Activated CD4-positive, alpha-beta memory T cell treated with anti-CD3 and anti-CD28 coated beads, Interleukin-2, amount 10 ng/mL, durations not matched to agents 7 days and 5 days (primary cell): ENCODE data around the gene RIPOR3. TPM values are rescaled to one million over a fixed set of nuclear protein-coding genes. Genes with fewer than 3 reads are reported as not detected.
"Not testable (repeated sequence)": the region's sequence is repeated elsewhere in the genome, so short reads cannot be mapped to it uniquely, and the experiment has no call there.

Experiments
- CTCF ChIA-PET: fragments of 350-600 bp; sonication (Branson Sonifier 250); formaldehyde crosslinking; loops from one replicate; lab custom pipeline; 2021; ENCODE audit warnings: antibody characterized with exemption, inconsistent platforms; lab: Charles Lee
- POLR2A ChIA-PET: fragments of 350-600 bp; sonication (Branson Sonifier 250); formaldehyde crosslinking; loops from one replicate; lab custom pipeline; 2021; ENCODE audit warnings: antibody characterized with exemption; lab: Charles Lee
- DNase-seq: peaks from one replicate; pipeline ENCODE4 v3.0.0-alpha.2; 2020
- H3K27ac Mint-ChIP-seq: one replicate; pipeline ENCODE4 v1.8.0; 2021; ENCODE audit warnings: mild to moderate bottlenecking, mixed read lengths
- H3K27me3 Mint-ChIP-seq: one replicate; pipeline ENCODE4 v1.8.0; 2021; ENCODE audit warnings: mixed read lengths
- H3K36me3 Mint-ChIP-seq: one replicate; pipeline ENCODE4 v1.8.0; 2021; ENCODE audit warnings: low read depth, mixed read lengths
- H3K4me1 Mint-ChIP-seq: one replicate; pipeline ENCODE4 v1.8.0; 2021; ENCODE audit warnings: mixed read lengths
- H3K4me3 Mint-ChIP-seq: one replicate; pipeline ENCODE4 v1.8.0; 2021; ENCODE audit warnings: mild to moderate bottlenecking, mixed read lengths
- H3K9me3 Mint-ChIP-seq: one replicate; pipeline ENCODE4 v1.8.0; 2021; ENCODE audit warnings: mixed read lengths
- total RNA-seq, 2 experiments: library from RNA; stranded (reverse); gene quantifications; one replicate each; pipeline ENCODE4 v1.2.3, GENCODE V29; 2021

The RIPOR3 gene
- total RNA-seq, 2 experiments from 2014 or later, result not detected

DNA sequence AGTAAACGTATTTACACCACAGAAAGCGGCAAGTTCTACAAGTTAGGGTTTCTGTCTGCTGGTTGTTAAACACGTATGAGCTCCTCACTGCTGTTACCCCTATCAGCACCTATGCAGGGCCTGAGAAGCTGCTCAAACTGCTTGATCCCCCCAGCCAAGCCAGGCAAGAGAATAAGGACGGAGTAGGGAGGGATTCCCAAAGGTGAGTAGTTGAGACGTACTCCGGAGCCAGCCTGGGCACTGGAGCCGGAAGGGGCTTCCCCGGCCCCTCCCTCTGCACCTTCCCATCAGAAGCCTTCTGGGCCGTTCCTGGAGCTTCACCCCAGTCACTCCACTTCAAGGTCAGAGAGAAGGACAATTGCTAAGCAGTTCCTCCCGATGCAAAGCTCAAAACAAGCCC, 58.0 kb downstream of the RIPOR3 start:
- no peaks in the 10 kb centered on the region for H3K36me3 Mint-ChIP-seq
- no peak for DNase-seq
- ChIA-PET POLR2A (no interaction called here), CTCF (interaction anchor here (1.1 kb wide), 1 partner anchor 13 kb away, joined by 3 read pairs; no protein-coding TSS in a partner anchor)
- no peak overlapping the region for H3K27ac Mint-ChIP-seq
- H3K9me3 Mint-ChIP-seq, result no peaks in the 10 kb centered on the region
- H3K4me1 Mint-ChIP-seq, result no peaks in the 10 kb centered on the region
- no peak overlapping the region for H3K4me3 Mint-ChIP-seq
- H3K27me3 Mint-ChIP-seq, result no peaks in the 10 kb centered on the region

DNA sequence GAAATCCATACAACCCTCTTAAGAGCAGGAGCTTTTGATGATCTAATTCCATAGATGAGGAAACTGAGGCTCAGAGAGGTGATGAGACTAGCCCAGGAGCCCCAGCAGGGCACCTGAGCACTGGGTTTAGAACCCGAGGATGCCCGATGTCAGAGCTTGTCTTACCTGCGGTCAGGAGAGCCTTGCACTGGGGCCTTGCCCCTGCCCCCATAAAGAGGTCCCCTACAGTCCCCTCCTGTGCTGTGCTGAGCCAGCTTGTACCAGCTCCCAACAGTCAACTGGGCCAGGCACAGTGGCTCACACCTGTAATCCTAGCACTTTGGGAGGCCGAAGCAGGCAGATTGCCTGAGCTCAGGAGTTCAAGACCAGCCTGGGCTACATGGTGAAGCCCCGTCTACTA, 58.6 kb downstream of the RIPOR3 start:
- H3K4me3 Mint-ChIP-seq, result no peak overlapping the region
- CTCF ChIA-PET, result interaction anchor here (0.9 to 1.1 kb wide), 2 partner anchors 13 to 54 kb away, joined by 3 to 4 read pairs; no protein-coding TSS in a partner anchor
- no peaks in the 10 kb centered on the region for H3K9me3 Mint-ChIP-seq
- DNase-seq, result no peak
- no peaks in the 10 kb centered on the region for H3K4me1 Mint-ChIP-seq
- POLR2A ChIA-PET, result interaction anchor here (0.6 kb wide), 1 partner anchor 10 kb away, joined by 3 read pairs; no protein-coding TSS in a partner anchor
- no peaks in the 10 kb centered on the region for H3K27me3 Mint-ChIP-seq
- H3K27ac Mint-ChIP-seq, result no peak overlapping the region
- H3K36me3 Mint-ChIP-seq, result no peaks in the 10 kb centered on the region

- ChIA-PET CTCF (interaction anchor here (0.9 kb wide), 1 partner anchor 53 kb away, joined by 4 read pairs; no protein-coding TSS in a partner anchor), POLR2A (interaction anchor here (0.6 kb wide), 1 partner anchor 11 kb away, joined by 3 read pairs; no protein-coding TSS in a partner anchor)
- Mint-ChIP-seq H3K36me3 (no peaks in the 10 kb centered on the region), H3K4me1 (no peaks in the 10 kb centered on the region), H3K27me3 (no peaks in the 10 kb centered on the region), H3K9me3 (no peaks in the 10 kb centered on the region), H3K4me3 (no peak overlapping the region), H3K27ac (no peak overlapping the region)
- no peak for DNase-seq
Measured at GRCh38 chr20:50632236-50632635, 59.1 kb downstream of the RIPOR3 start.

DNA sequence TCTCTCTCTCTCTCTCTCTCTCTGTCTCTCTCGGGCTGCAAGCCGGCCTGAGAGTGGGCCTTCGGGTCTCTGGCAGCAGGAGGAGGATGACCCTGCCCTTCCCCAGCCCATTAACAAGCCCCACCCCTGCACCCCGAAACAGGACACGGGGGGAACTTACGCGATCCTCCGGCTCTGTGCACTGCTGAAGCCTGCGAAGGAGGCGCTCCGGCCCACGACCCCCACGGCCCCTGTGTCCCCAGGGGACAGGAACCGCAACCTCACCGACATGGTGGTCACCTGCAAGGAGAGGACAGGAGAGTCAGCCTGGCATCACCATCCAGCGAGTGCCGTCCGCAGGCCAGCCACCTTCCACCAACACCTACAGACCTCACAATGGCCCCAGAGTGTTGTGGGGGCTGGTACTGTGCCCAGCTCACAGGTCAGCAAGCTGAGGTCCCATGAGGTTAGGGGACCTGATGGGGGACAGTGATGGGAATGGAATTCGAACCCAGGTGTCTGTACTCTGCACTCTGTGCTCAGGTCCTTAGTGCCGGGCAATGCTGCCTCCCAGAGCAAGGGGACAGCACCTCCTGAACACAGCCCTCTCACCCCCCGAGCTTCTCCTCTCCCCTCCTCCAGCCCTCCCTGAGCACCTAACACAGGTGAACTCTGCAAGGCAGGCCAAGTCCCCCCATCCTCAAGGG, 60.6 kb downstream of the RIPOR3 start:
- Mint-ChIP-seq H3K27me3 (no peaks in the 10 kb centered on the region), H3K4me3 (no peak overlapping the region), H3K9me3 (no peaks in the 10 kb centered on the region), H3K27ac (no peak overlapping the region), H3K4me1 (no peaks in the 10 kb centered on the region), H3K36me3 (no peaks in the 10 kb centered on the region)
- CTCF ChIA-PET, result no interaction called here
- no peak for DNase-seq
- POLR2A ChIA-PET, result no interaction called here

- Mint-ChIP-seq H3K27me3 (no peaks in the 10 kb centered on the region), H3K4me3 (no peak overlapping the region), H3K36me3 (no peaks in the 10 kb centered on the region), H3K9me3 (no peaks in the 10 kb centered on the region), H3K4me1 (no peaks in the 10 kb centered on the region), H3K27ac (no peak overlapping the region)
- POLR2A ChIA-PET, result no interaction called here
- no peak for DNase-seq
- CTCF ChIA-PET, result no interaction called here
Measured at GRCh38 chr20:50629670-50630045, 61.7 kb downstream of the RIPOR3 start.

- Mint-ChIP-seq H3K4me1 (no peaks in the 10 kb centered on the region), H3K36me3 (no peaks in the 10 kb centered on the region), H3K27me3 (no peaks in the 10 kb centered on the region), H3K9me3 (no peaks in the 10 kb centered on the region), H3K4me3 (no peak overlapping the region), H3K27ac (no peak overlapping the region)
- ChIA-PET CTCF (no interaction called here), POLR2A (no interaction called here)
- DNase-seq, result no peak
Measured at GRCh38 chr20:50628853-50629669, 62.3 kb downstream of the RIPOR3 start.

- POLR2A ChIA-PET, result no interaction called here
- Mint-ChIP-seq H3K27ac (no peak overlapping the region), H3K36me3 (no peaks in the 10 kb centered on the region), H3K4me1 (no peaks in the 10 kb centered on the region), H3K27me3 (no peaks in the 10 kb centered on the region), H3K4me3 (no peak overlapping the region), H3K9me3 (no peaks in the 10 kb centered on the region)
- CTCF ChIA-PET, result no interaction called here
- DNase-seq, result no peak
Measured at GRCh38 chr20:50628332-50628731, 63.0 kb downstream of the RIPOR3 start.

DNA sequence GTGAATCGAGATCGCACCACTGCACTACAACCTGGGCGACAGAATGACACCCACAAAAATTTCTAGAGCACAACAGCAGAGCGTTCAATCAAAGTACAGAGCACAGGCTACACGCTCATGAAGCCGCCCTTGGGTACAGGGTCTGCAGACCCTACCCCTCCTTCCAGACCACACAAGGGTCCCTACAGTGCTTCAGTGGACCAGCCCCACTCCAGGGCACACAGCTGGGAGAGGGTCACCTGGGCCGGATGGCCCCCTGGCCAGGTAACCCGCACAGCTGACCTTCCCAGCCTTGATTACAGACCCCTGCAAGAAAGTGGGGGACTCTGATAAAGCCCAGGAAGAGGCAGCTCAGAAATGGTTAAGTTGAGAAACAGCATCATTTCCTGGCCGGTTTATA, 63.6 kb downstream of the RIPOR3 start:
- CTCF ChIA-PET, result interaction anchor here (0.7 kb wide), 1 partner anchor 121 kb away, joined by 3 read pairs; no protein-coding TSS in a partner anchor

DNA sequence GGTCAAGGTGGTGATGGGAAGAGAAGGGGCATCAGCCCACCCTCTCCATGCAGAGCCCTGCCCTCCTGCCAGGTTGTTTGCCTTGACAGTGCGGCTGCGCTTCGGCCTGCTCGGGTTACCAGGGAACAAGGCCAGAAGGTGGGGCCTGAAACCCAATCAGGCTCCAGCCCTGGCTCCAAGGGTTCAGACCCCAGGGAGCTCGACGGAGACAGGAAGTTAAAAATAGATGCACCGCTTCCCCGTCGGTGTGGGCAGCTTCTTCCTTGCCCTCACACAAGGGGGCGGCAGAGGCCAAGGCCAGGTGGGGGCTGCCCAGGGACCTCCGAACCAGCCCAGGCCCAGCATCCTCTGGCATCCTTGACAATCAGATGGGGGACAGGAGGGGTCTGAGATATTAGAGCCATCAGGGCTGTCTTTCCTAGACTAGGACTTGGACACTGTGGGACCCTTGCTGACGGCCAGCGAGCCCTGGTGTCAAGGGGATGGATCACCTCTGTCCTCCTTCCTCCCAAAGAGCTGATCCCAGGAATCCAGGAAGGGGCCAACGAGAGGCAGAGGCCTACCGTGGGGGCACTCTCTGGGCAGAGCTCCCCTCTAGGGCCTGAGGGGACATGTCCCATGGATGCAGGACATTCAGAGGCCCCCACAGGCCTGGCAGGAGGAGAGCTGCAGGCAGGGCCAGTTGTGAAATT, 65.2 kb downstream of the RIPOR3 start:
- ChIA-PET CTCF (interaction anchor here (0.9 to 1.6 kb wide), 5 partner anchors 10 to 169 kb away, joined by 3 to 8 read pairs (median 3); partner anchors contain the start of gene BCAS4), POLR2A (no interaction called here)
- H3K27ac Mint-ChIP-seq, result no peak overlapping the region
- DNase-seq, result peak; percentile 26
- H3K9me3 Mint-ChIP-seq, result peaks cover 3% of the 10 kb centered on the region
- no peaks in the 10 kb centered on the region for H3K36me3 Mint-ChIP-seq
- no peak overlapping the region for H3K4me3 Mint-ChIP-seq
- H3K27me3 Mint-ChIP-seq, result no peaks in the 10 kb centered on the region
- H3K4me1 Mint-ChIP-seq, result no peaks in the 10 kb centered on the region

More for the DNA sequence above, 63.6 kb downstream of the RIPOR3 start:
- Mint-ChIP-seq H3K4me1 (no peaks in the 10 kb centered on the region), H3K4me3 (no peak overlapping the region), H3K27me3 (no peaks in the 10 kb centered on the region), H3K27ac (no peak overlapping the region), H3K36me3 (no peaks in the 10 kb centered on the region), H3K9me3 (no peaks in the 10 kb centered on the region)
- POLR2A ChIA-PET, result no interaction called here
- DNase-seq, result no peak

- H3K4me1 Mint-ChIP-seq, result no peaks in the 10 kb centered on the region
- no peaks in the 10 kb centered on the region for H3K36me3 Mint-ChIP-seq
- ChIA-PET CTCF (interaction anchor here (1.1 kb wide), 1 partner anchor 49 kb away, joined by 3 read pairs; no protein-coding TSS in a partner anchor), POLR2A (no interaction called here)
- H3K4me3 Mint-ChIP-seq, result no peak overlapping the region
- no peaks in the 10 kb centered on the region for H3K27me3 Mint-ChIP-seq
- no peak overlapping the region for H3K27ac Mint-ChIP-seq
- peaks cover 12% of the 10 kb centered on the region for H3K9me3 Mint-ChIP-seq
- DNase-seq, result no peak
Measured at GRCh38 chr20:50624351-50625016, 66.9 kb downstream of the RIPOR3 start.

DNA sequence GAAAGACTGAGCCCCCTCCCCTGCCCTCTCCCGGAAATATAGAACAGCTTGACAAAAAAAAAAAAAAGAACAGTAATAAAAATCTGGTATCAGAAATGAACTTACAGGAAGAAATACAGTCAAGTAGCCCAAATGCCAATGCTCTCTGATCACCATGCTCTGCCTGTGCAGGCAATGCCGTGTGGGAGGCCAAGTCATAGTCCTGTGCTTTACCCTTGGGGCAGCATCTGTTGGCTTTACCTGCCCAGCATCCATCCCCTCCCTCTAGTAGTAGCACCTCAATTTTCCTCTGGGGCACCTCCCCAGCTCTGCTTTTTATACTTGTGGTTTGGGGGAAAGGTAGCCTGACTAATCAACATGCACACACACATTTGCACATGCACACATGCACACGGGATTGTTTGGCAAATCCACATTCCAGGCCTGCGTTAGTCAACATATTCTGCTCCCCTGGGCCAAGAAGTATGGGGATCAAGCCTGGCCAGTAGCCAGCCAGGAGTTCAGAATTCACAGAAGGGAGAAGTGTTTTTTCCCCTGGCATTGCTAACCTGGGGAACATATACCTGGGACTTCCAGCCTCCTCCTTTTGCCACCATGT, 70.2 kb downstream of the RIPOR3 start:
- ChIA-PET CTCF (interaction anchor here (0.7 kb wide), 1 partner anchor 170 kb away, joined by 3 read pairs; no protein-coding TSS in a partner anchor), POLR2A (no interaction called here)
- Mint-ChIP-seq H3K36me3 (no peaks in the 10 kb centered on the region), H3K27me3 (no peaks in the 10 kb centered on the region), H3K4me3 (no peak overlapping the region), H3K4me1 (no peaks in the 10 kb centered on the region), H3K9me3 (peaks cover 13% of the 10 kb centered on the region), H3K27ac (no peak overlapping the region)
- no peak for DNase-seq

DNA sequence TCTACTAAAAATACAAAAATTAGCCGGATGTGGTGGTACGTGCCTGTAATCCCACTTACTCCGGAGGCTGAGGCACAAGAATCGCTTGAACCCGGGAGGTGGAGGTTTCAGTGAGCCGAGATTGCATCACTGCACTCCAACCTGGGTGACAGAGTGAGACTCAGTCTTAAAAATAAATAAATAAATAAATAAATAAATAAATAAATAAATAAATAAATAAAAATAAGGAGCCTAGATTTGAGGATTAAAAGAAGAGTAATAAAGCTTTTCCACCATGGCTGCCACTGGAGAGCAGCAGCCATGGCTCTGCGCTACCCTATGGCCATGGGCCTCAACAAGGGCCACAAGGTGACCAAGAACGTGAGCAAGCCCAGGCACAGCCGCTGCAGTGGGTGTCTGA, 70.9 kb downstream of the RIPOR3 start:
- H3K27me3 Mint-ChIP-seq, H3K27ac Mint-ChIP-seq, H3K36me3 Mint-ChIP-seq, DNase-seq, H3K4me1 Mint-ChIP-seq, H3K4me3 Mint-ChIP-seq, POLR2A ChIA-PET: not testable (repeated sequence)
- H3K9me3 Mint-ChIP-seq, result peaks cover 13% of the 10 kb centered on the region
- CTCF ChIA-PET, result interaction anchor here (0.7 kb wide), 1 partner anchor 170 kb away, joined by 3 read pairs; no protein-coding TSS in a partner anchor
